K562 (cell line): ENCODE results near the gene GRM2. TPM values are rescaled to one million over a fixed set of nuclear protein-coding genes. Genes with fewer than 3 reads are reported as not detected.

Experiments used
- ATAC-seq: fragments of 200-7000 bp; cut with Tn5 transposase; 3 replicates; pipeline ENCODE4 v1.9.1; 2020; ENCODE audit warnings: moderate library complexity
- BruUV-seq: library from RNA; stranded (reverse); fragments of 400-500 nt; replicated peaks from 2 replicates; lab custom pipeline; 2021; lab: Mats Ljungman, UMichigan
- CTCF ChIA-PET: fragments of 300-600 bp; formaldehyde crosslinking; extraction: SDS; loops from one replicate; lab custom pipeline; 2021; ENCODE audit warnings: low intra/inter-chr PET ratio; lab: Yijun Ruan, JAX
- POLR2A ChIA-PET: fragments of 300-600, 350-650 bp; sonication (Branson Sonifier 250); formaldehyde crosslinking; extraction: SDS; loops from one replicate; lab custom pipeline; 2021; ENCODE audit warnings: antibody characterized with exemption, inconsistent platforms; lab: Yijun Ruan, JAX
- DNase-seq, 4 experiments: peaks; one replicate each; pipeline versions ENCODE4 v3.0.0 to v3.0.0-alpha.2; 2011 to 2018; ENCODE audit warnings: low spot score in 3 of 4, mixed read lengths in 3 of 4; ENCODE audit errors: extremely low read depth in 1 of 4
- FAIRE-seq: peaks from 2 replicates; lab custom pipeline; 2011; peaks lifted over from hg19 to GRCh38; lab: Jason Lieb, UNC
- H2AFZ ChIP-seq: 2 replicates; pipeline ENCODE4 v1.6.0; 2011; ENCODE audit warnings: low read depth, low read length, control low read depth, inconsistent platforms
- H3K27ac ChIP-seq: fragments of 200-600 bp; 3 replicates; pipeline ENCODE4 v1.8.0; 2011; ENCODE audit warnings: low read depth, mild to moderate bottlenecking, control low read depth, inconsistent platforms, low read length, moderate library complexity, mixed read lengths; ENCODE audit errors: extremely low read depth
- H3K27me3 ChIP-seq, 2 experiments: fragments of 300-600 bp in 1 of 2; 2 replicates in 1 of 2; 3 replicates in 1 of 2; pipeline versions ENCODE4 v1.6.0 to v1.8.0; 2011; ENCODE audit warnings: inconsistent platforms in 2 of 2, low read length in 2 of 2, mild to moderate bottlenecking in 1 of 2, mixed read lengths in 1 of 2, moderate library complexity in 1 of 2; ENCODE audit not compliant: control insufficient read depth in 2 of 2, insufficient read depth in 2 of 2
- H3K36me3 ChIP-seq: fragments of 300-600 bp; 3 replicates; pipeline ENCODE4 v1.8.0; 2011; ENCODE audit warnings: mild to moderate bottlenecking, low read length, inconsistent platforms; ENCODE audit not compliant: control insufficient read depth, insufficient read depth
- H3K4me1 ChIP-seq, 2 experiments: fragments of 200-600 bp in 1 of 2; replicated peaks in 1 of 2; 2 replicates in 1 of 2; 3 replicates in 1 of 2; pipeline versions ENCODE4 v1.5.1 to v1.8.0; 2011; ENCODE audit warnings: inconsistent platforms in 2 of 2, low read length in 2 of 2, mild to moderate bottlenecking in 1 of 2, mixed read lengths in 1 of 2, moderate library complexity in 1 of 2; ENCODE audit not compliant: control insufficient read depth in 2 of 2, insufficient read depth in 2 of 2
- H3K4me2 ChIP-seq: 2 replicates; pipeline ENCODE4 v1.6.1; 2011; ENCODE audit warnings: low read length, control low read depth, inconsistent platforms, mixed read lengths; ENCODE audit not compliant: insufficient read depth
- H3K4me3 ChIP-seq: fragments of 200-600 bp; sonication (generic), shearing (Covaris generic); 2 replicates; pipeline ENCODE4 v1.5.1; 2016; ENCODE audit warnings: control low read depth, inconsistent platforms
- H3K79me2 ChIP-seq: fragments of 200-600 bp; 3 replicates; pipeline ENCODE4 v1.8.0; 2011; ENCODE audit warnings: low read length, inconsistent platforms; ENCODE audit not compliant: control insufficient read depth, insufficient read depth
- H3K9ac ChIP-seq, 2 experiments: 2 replicates each; pipeline versions ENCODE4 v1.6.0 to v1.6.1; 2011; ENCODE audit warnings: low read depth in 2 of 2, low read length in 2 of 2, control low read depth in 1 of 2, inconsistent platforms in 1 of 2, mild to moderate bottlenecking in 1 of 2, mixed read lengths in 1 of 2; ENCODE audit not compliant: insufficient read depth in 1 of 2
- H3K9me1 ChIP-seq: one replicate; pipeline ENCODE4 v1.6.0; 2011; ENCODE audit warnings: inconsistent platforms, mild to moderate bottlenecking, low read length, moderate library complexity; ENCODE audit not compliant: control insufficient read depth, insufficient read depth
- H3K9me3 ChIP-seq: replicated peaks from 2 replicates; pipeline ENCODE4 v1.5.1; 2011; ENCODE audit warnings: low read depth, low read length, inconsistent platforms; ENCODE audit not compliant: control insufficient read depth, insufficient read depth
- H4K20me1 ChIP-seq: replicated peaks from 2 replicates; pipeline ENCODE4 v1.6.1; 2011; ENCODE audit warnings: low read length, inconsistent platforms, mixed read lengths; ENCODE audit not compliant: control insufficient read depth, insufficient read depth
- EP400 ChIP-seq: fragments of 450-650 bp; IDR thresholded peaks from 2 replicates; pipeline ENCODE4 v1.6.1; 2017; ENCODE audit warnings: antibody characterized with exemption, mild to moderate bottlenecking, moderate library complexity
- FOSL1 ChIP-seq: fragments of 200-800 bp; sonication (Bioruptor generic); conservative IDR thresholded peaks from 2 replicates; pipeline ENCODE4 v1.6.1; 2016; ENCODE audit warnings: missing genetic modification characterization, missing compliant biosample characterization
- HMGN3 ChIP-seq: IDR thresholded peaks from 2 replicates; pipeline ENCODE4 v1.6.1; 2011; ENCODE audit warnings: borderline replicate concordance, low read depth, mild to moderate bottlenecking, mixed read lengths, low read length; ENCODE audit not compliant: insufficient read length; ENCODE audit errors: extremely low read depth
- MTA2 ChIP-seq: fragments of 450-650 bp; IDR thresholded peaks from 2 replicates; pipeline ENCODE4 v1.6.1; 2016; ENCODE audit warnings: low read depth
- NEUROD1 ChIP-seq: fragments of 150-350 bp; IDR thresholded peaks from 2 replicates; pipeline ENCODE4 v1.6.1; 2014; ENCODE audit warnings: borderline replicate concordance, low read length, low read depth; ENCODE audit not compliant: partially characterized antibody
- POLR2B ChIP-seq: fragments of 450-650 bp; IDR thresholded peaks from 2 replicates; pipeline ENCODE4 v1.6.1; 2018; ENCODE audit warnings: low read depth; ENCODE audit not compliant: partially characterized antibody
- ZNF134 ChIP-seq: fragments of 250-450 bp; sonication (Bioruptor Pico); conservative IDR thresholded peaks from 2 replicates; pipeline ENCODE4 v1.4.0; 2020
- ZNF232 ChIP-seq: sonication (generic); formaldehyde crosslinking; IDR thresholded peaks from 2 replicates; pipeline ENCODE4 v1.8.0; 2022; ENCODE audit warnings: mild to moderate bottlenecking, missing genetic modification reagents
- ZNF282 ChIP-seq: sonication (generic); formaldehyde crosslinking; IDR thresholded peaks from 2 replicates; pipeline ENCODE4 v1.8.1; 2023; ENCODE audit warnings: missing genetic modification reagents
- ZNF41 ChIP-seq: fragments of 250-450 bp; sonication (Bioruptor Pico); conservative IDR thresholded peaks from 2 replicates; pipeline ENCODE4 v1.4.0; 2020; ENCODE audit warnings: mild to moderate bottlenecking
- ZNF561 ChIP-seq: fragments of 450-650 bp; formaldehyde crosslinking; conservative IDR thresholded peaks from 2 replicates; pipeline ENCODE4 v1.4.0; 2020; ENCODE audit warnings: mild to moderate bottlenecking, moderate library complexity
- ZNF583 ChIP-seq: fragments of 250-450 bp; sonication (Bioruptor Pico); IDR thresholded peaks from 2 replicates; pipeline ENCODE4 v1.4.0; 2020
- WGBS: fragments of 100-300 bp; shearing (Covaris generic); methylation state at CpG from one replicate; pipeline ENCODE4 v1.1.6; 2016; ENCODE audit warnings: low coverage, mixed read lengths; ENCODE audit not compliant: insufficient coverage; ENCODE audit errors: missing lambda C conversion rate; 5-methylcytosine and 5-hydroxymethylcytosine counted together
- in situ Hi-C: fragments of 300-500 bp; cut with MboI; formaldehyde crosslinking; loops from 4 replicates; pipeline ENCODE4 v1.15.0; 2018; ENCODE audit warnings: inconsistent platforms, mixed read lengths
- intact Hi-C: fragments of 100-400 bp; cut with micrococcal nuclease; formaldehyde crosslinking; loops from 2 replicates; pipeline ENCODE4 v1.14.2; 2022
- polyA plus RNA-seq, 8 experiments: library from polyadenylated mRNA; depleted of rRNA in 4 of 8; stranded (reverse) in 5 of 8; unstranded in 3 of 8; fragments of >200 nt; fragmentation: Nextera tagmentation in 2 of 8; fragmentation: Illumina TruSeq in 1 of 8; extraction: Ambion mirVana in 2 of 8; extraction: Trizol in 1 of 8; gene quantifications; 2 replicates each; pipeline versions ENCODE4 v1.2.1 to v1.2.3, GENCODE V29; 2011 to 2014; ENCODE audit warnings: inconsistent platforms in 1 of 8, missing spikeins in 1 of 8
- total RNA-seq, 7 experiments: library from RNA; depleted of rRNA in 6 of 7; stranded (reverse); fragments of >200 nt in 6 of 7; fragmentation: Illumina TruSeq in 2 of 7; extraction: Trizol in 2 of 7; gene quantifications; 2 replicates each; pipeline versions ENCODE4 v1.2.1 to v1.2.3, GENCODE V29; 2011 to 2021; ENCODE audit warnings: low replicate concordance in 1 of 7
- TF ChIP-seq, protein P1 (sequence below), 2 experiments: fragments of 450-650 bp; formaldehyde crosslinking in 1 of 2; IDR thresholded peaks; 2 replicates each; pipeline versions ENCODE4 v1.4.0 to v1.6.1; 2014 to 2020; ENCODE audit warnings: mild to moderate bottlenecking in 2 of 2, borderline replicate concordance in 1 of 2, low read depth in 1 of 2
- TF ChIP-seq, protein P2 (sequence below): fragments of 450-650 bp; formaldehyde crosslinking; IDR thresholded peaks from 2 replicates; pipeline ENCODE4 v1.4.0; 2022; ENCODE audit warnings: missing genetic modification characterization

Gene GRM2
- total and polyA plus RNA-seq, 9 of the 15 experiments (the other 6 are each of a cell fraction or from before 2014, with no cell fraction given): not detected

DNA sequence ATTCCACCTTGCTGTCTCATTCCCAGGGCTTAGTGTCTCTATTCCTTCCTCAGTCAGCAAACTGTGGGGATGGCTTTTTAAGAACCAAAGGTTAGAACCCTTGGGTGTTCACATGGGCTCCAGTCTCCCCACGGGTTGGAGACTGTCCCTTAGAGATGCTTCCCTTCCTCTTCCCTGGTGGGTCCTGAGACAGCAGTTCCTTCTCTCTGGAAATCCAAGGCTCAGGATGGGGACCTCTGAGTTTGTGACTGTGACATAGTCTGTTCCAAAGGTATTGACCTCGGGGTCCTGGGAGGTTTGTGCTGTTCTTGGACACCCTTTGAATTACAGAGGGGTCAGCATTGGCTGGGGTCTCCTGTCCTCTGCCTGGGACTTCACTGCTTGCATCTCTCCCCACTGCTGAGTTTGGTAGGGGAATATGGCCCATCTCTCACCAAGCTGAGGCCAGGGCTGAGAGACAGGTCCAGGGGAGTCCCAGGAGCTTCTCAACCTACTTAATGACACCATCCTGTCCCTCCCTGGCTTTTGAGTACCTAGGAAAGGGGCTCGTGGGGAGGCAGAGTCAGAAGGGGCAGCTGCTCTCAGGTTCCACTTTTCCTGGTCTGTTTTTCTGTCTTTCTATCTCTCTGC lies 1.5 kb downstream of the GRM2 start:
- ATAC-seq (no peak), DNase-seq (no peak), FAIRE-seq (no peak)
- H3K27me3 ChIP-seq: peaks cover 0 to 24% of the 10 kb centered on the region in 2 experiments; a peak in 2 of 5 replicates
- peaks cover 9% of the 10 kb centered on the region for H4K20me1 ChIP-seq
- WGBS: 0% methylated on average over 3 of the region's 3 CpGs
- no TSS peak for BruUV-seq
- no peaks in the 10 kb centered on the region for H3K36me3 ChIP-seq
- H3K4me3 ChIP-seq: no peak overlapping the region
- H3K9me3 ChIP-seq: no peaks in the 10 kb centered on the region
- no peak overlapping the region for H3K4me2 ChIP-seq
- peaks cover 0 to 4% of the 10 kb centered on the region in 2 experiments; a peak in 2 of 5 replicates for H3K4me1 ChIP-seq
- intact Hi-C loops: no loop called here
- no peaks in the 10 kb centered on the region for H3K79me2 ChIP-seq
- no peak overlapping the region for H3K27ac ChIP-seq
- POLR2A ChIA-PET: no interaction called here
- no peak overlapping the region for H3K9ac ChIP-seq
- no peak overlapping the region for H2AFZ ChIP-seq
- in situ Hi-C loops: no loop called here
- CTCF ChIA-PET: no interaction called here
- no peaks in the 10 kb centered on the region for H3K9me1 ChIP-seq
- TF ChIP-seq MTA2 (no peak), ZNF232 (CRISPR knock-in tag) (no peak), POLR2B (no peak), FOSL1 (tag) (no peak), EP400 (no peak), ZNF561 (CRISPR knock-in tag) (no peak), ZNF134 (CRISPR knock-in tag) (no peak), NEUROD1 (no peak), HMGN3 (no peak), ZNF583 (CRISPR knock-in tag) (no peak), ZNF282 (CRISPR knock-in tag) (no peak), ZNF41 (CRISPR knock-in tag) (no peak)
- TF ChIP-seq, protein P1, sequence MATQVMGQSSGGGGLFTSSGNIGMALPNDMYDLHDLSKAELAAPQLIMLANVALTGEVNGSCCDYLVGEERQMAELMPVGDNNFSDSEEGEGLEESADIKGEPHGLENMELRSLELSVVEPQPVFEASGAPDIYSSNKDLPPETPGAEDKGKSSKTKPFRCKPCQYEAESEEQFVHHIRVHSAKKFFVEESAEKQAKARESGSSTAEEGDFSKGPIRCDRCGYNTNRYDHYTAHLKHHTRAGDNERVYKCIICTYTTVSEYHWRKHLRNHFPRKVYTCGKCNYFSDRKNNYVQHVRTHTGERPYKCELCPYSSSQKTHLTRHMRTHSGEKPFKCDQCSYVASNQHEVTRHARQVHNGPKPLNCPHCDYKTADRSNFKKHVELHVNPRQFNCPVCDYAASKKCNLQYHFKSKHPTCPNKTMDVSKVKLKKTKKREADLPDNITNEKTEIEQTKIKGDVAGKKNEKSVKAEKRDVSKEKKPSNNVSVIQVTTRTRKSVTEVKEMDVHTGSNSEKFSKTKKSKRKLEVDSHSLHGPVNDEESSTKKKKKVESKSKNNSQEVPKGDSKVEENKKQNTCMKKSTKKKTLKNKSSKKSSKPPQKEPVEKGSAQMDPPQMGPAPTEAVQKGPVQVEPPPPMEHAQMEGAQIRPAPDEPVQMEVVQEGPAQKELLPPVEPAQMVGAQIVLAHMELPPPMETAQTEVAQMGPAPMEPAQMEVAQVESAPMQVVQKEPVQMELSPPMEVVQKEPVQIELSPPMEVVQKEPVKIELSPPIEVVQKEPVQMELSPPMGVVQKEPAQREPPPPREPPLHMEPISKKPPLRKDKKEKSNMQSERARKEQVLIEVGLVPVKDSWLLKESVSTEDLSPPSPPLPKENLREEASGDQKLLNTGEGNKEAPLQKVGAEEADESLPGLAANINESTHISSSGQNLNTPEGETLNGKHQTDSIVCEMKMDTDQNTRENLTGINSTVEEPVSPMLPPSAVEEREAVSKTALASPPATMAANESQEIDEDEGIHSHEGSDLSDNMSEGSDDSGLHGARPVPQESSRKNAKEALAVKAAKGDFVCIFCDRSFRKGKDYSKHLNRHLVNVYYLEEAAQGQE (IDR thresholded peaks at IDR 0.05; ENCODE audit: borderline replicate concordance): no peak
- TF ChIP-seq, protein P1 (CRISPR knock-in tag; IDR thresholded peaks at IDR 0.05; ENCODE audit: low read depth): no peak
- TF ChIP-seq, protein P2, sequence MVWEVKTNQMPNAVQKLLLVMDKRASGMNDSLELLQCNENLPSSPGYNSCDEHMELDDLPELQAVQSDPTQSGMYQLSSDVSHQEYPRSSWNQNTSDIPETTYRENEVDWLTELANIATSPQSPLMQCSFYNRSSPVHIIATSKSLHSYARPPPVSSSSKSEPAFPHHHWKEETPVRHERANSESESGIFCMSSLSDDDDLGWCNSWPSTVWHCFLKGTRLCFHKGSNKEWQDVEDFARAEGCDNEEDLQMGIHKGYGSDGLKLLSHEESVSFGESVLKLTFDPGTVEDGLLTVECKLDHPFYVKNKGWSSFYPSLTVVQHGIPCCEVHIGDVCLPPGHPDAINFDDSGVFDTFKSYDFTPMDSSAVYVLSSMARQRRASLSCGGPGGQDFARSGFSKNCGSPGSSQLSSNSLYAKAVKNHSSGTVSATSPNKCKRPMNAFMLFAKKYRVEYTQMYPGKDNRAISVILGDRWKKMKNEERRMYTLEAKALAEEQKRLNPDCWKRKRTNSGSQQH (CRISPR knock-in tag): no peak
